H9 (cell line): ENCODE results near the gene TSSC4. TPM values are rescaled to one million over a fixed set of nuclear protein-coding genes. Genes with fewer than 3 reads are reported as not detected.

Experiments used
- DNase-seq: peaks from one replicate; pipeline ENCODE4 v3.0.0-alpha.2; 2017
- H2AFZ ChIP-seq: one replicate; pipeline ENCODE4 v1.6.1; 2013; ENCODE audit warnings: mild to moderate bottlenecking, low read length, control low read depth, moderate library complexity
- H2AK5ac ChIP-seq: 2 replicates; pipeline ENCODE4 v1.6.1; 2013; ENCODE audit warnings: low read length, control low read depth, mixed read lengths; ENCODE audit not compliant: insufficient read length
- H2BK120ac ChIP-seq: one replicate; pipeline ENCODE4 v1.6.1; 2013; ENCODE audit warnings: low read depth, mild to moderate bottlenecking, low read length, control low read depth, inconsistent platforms; ENCODE audit not compliant: poor library complexity, severe bottlenecking
- H2BK12ac ChIP-seq: 2 replicates; pipeline ENCODE4 v1.6.1; 2013; ENCODE audit warnings: low read length, control low read depth, mixed read lengths, low read depth; ENCODE audit not compliant: insufficient read length
- H2BK15ac ChIP-seq: 2 replicates; pipeline ENCODE4 v1.6.1; 2013; ENCODE audit warnings: low read depth, low read length, control low read depth
- H2BK20ac ChIP-seq: one replicate; pipeline ENCODE4 v1.6.1; 2013; ENCODE audit warnings: low read depth, mild to moderate bottlenecking, low read length, control low read depth, inconsistent platforms; ENCODE audit not compliant: poor library complexity, severe bottlenecking
- H2BK5ac ChIP-seq: 2 replicates; pipeline ENCODE4 v1.6.1; 2013; ENCODE audit warnings: low read length, control low read depth, mixed read lengths; ENCODE audit not compliant: insufficient read length
- H3K14ac ChIP-seq: 2 replicates; pipeline ENCODE4 v1.6.1; 2013; ENCODE audit warnings: low read length, control low read depth; ENCODE audit not compliant: insufficient read depth
- H3K18ac ChIP-seq: 2 replicates; pipeline ENCODE4 v1.6.1; 2013; ENCODE audit warnings: low read depth, mild to moderate bottlenecking, mixed read lengths, low read length, control low read depth; ENCODE audit not compliant: insufficient read length
- H3K23ac ChIP-seq: 2 replicates; pipeline ENCODE4 v1.6.1; 2013; ENCODE audit warnings: low read length, control low read depth, mixed read lengths, low read depth; ENCODE audit not compliant: insufficient read length
- H3K23me2 ChIP-seq: 2 replicates; pipeline ENCODE4 v1.6.1; 2013; ENCODE audit warnings: low read depth, mild to moderate bottlenecking, mixed read lengths, low read length, control low read depth; ENCODE audit not compliant: insufficient read length, poor library complexity, severe bottlenecking
- H3K27ac ChIP-seq: 2 replicates; pipeline ENCODE4 v1.5.1; 2013; ENCODE audit warnings: low read length, control low read depth, mixed read lengths, low read depth; ENCODE audit not compliant: insufficient read length
- H3K27me3 ChIP-seq: 2 replicates; pipeline ENCODE4 v1.6.1; 2013; ENCODE audit warnings: low read length, control low read depth, inconsistent platforms; ENCODE audit not compliant: insufficient read depth
- H3K4ac ChIP-seq: 2 replicates; pipeline ENCODE4 v1.6.1; 2013; ENCODE audit warnings: low read depth, mild to moderate bottlenecking, control low read depth, inconsistent platforms, low read length, moderate library complexity
- H3K4me1 ChIP-seq: 2 replicates; pipeline ENCODE4 v1.6.1; 2013; ENCODE audit warnings: low read length, control low read depth, inconsistent platforms; ENCODE audit not compliant: insufficient read depth
- H3K4me2 ChIP-seq: 2 replicates; pipeline ENCODE4 v1.6.1; 2013; ENCODE audit warnings: low read length, control low read depth, mixed read lengths; ENCODE audit not compliant: insufficient read length, insufficient read depth
- H3K56ac ChIP-seq: 2 replicates; pipeline ENCODE4 v1.6.1; 2013; ENCODE audit warnings: low read depth, mild to moderate bottlenecking, mixed read lengths, low read length, control low read depth; ENCODE audit not compliant: insufficient read length
- H3K79me1 ChIP-seq: 2 replicates; pipeline ENCODE4 v1.6.1; 2013; ENCODE audit warnings: low read depth, mild to moderate bottlenecking, moderate library complexity, low read length, control low read depth, inconsistent platforms; ENCODE audit not compliant: insufficient read depth, poor library complexity, severe bottlenecking
- H3K79me2 ChIP-seq: 2 replicates; pipeline ENCODE4 v1.6.1; 2013; ENCODE audit warnings: low read length, control low read depth, inconsistent platforms; ENCODE audit not compliant: insufficient read depth
- H3K9ac ChIP-seq: 2 replicates; pipeline ENCODE4 v1.6.1; 2013; ENCODE audit warnings: low read length, control low read depth, mixed read lengths; ENCODE audit not compliant: insufficient read length; ENCODE audit errors: extremely low read depth
- H3K9me3 ChIP-seq: one replicate; pipeline ENCODE4 v1.6.1; 2013; ENCODE audit warnings: low read depth, low read length, inconsistent platforms; ENCODE audit not compliant: control insufficient read depth
- H3T11ph ChIP-seq: one replicate; pipeline ENCODE4 v1.6.1; 2013; ENCODE audit warnings: mild to moderate bottlenecking, low read length, control low read depth, inconsistent platforms
- H4K20me1 ChIP-seq: one replicate; pipeline ENCODE4 v1.6.1; 2013; ENCODE audit not compliant: control insufficient read depth, insufficient read length, insufficient read depth
- H4K5ac ChIP-seq: 2 replicates; pipeline ENCODE4 v1.6.1; 2013; ENCODE audit warnings: low read depth, mild to moderate bottlenecking, mixed read lengths, low read length, control low read depth; ENCODE audit not compliant: insufficient read length
- H4K8ac ChIP-seq: replicated peaks from 2 replicates; pipeline ENCODE4 v1.6.1; 2013; ENCODE audit warnings: low read length, control low read depth, mixed read lengths, low read depth; ENCODE audit not compliant: insufficient read length
- H4K91ac ChIP-seq: 2 replicates; pipeline ENCODE4 v1.6.1; 2013; ENCODE audit warnings: low read depth, mild to moderate bottlenecking, moderate library complexity, mixed read lengths, low read length, control low read depth; ENCODE audit not compliant: insufficient read length
- H3K27ac Mint-ChIP-seq, 3 experiments: 2 replicates in 2 of 3; 3 replicates in 1 of 3; pipeline ENCODE4 v1.8.0; 2020 to 2021; ENCODE audit warnings: mixed read lengths in 3 of 3, mild to moderate bottlenecking in 1 of 3, moderate library complexity in 1 of 3
- H3K27me3 Mint-ChIP-seq: 2 replicates; pipeline ENCODE4 v1.8.0; 2021; ENCODE audit warnings: low read depth, mild to moderate bottlenecking, moderate library complexity, mixed read lengths
- H3K36me3 Mint-ChIP-seq, 3 experiments: 2 replicates in 2 of 3; 3 replicates in 1 of 3; pipeline ENCODE4 v1.8.0; 2020 to 2021; ENCODE audit warnings: low read depth in 3 of 3, mixed read lengths in 3 of 3; ENCODE audit not compliant: insufficient read depth in 1 of 3
- H3K4me1 Mint-ChIP-seq, 2 experiments: 2 replicates each; pipeline ENCODE4 v1.8.0; 2020; ENCODE audit warnings: mixed read lengths in 2 of 2
- H3K4me3 Mint-ChIP-seq, 2 experiments: 2 replicates in 1 of 2; 3 replicates in 1 of 2; pipeline ENCODE4 v1.8.0; 2020 to 2021; ENCODE audit warnings: mild to moderate bottlenecking in 2 of 2, mixed read lengths in 2 of 2, moderate library complexity in 1 of 2
- H3K9me3 Mint-ChIP-seq, 2 experiments: 2 replicates in 1 of 2; 3 replicates in 1 of 2; pipeline ENCODE4 v1.8.0; 2020; ENCODE audit warnings: mild to moderate bottlenecking in 2 of 2, mixed read lengths in 2 of 2, moderate library complexity in 1 of 2
- WGBS: extraction: QIAGEN DNeasy Blood & Tissue Kit; methylation state at CpG from one replicate; pipeline ENCODE4 v1.1.7; 2013; ENCODE audit warnings: missing lambda C conversion rate, low lambda C conversion rate, mixed read lengths; ENCODE audit not compliant: insufficient read length; ENCODE audit errors: extremely low coverage; 5-methylcytosine and 5-hydroxymethylcytosine counted together
- total RNA-seq: library from RNA; stranded (reverse); gene quantifications from 2 replicates; pipeline ENCODE4 v1.2.1, GENCODE V29; 2021
- TF ChIP-seq, protein P1 (sequence below): fragments of 200-600 bp; sonication (generic); conservative IDR thresholded peaks from 3 replicates; pipeline ENCODE4 v1.8.0; 2021; ENCODE audit warnings: antibody characterized with exemption, mild to moderate bottlenecking

TSSC4 gene
- total RNA-seq, 1 experiment from 2014 or later: 51.0 TPM

DNA sequence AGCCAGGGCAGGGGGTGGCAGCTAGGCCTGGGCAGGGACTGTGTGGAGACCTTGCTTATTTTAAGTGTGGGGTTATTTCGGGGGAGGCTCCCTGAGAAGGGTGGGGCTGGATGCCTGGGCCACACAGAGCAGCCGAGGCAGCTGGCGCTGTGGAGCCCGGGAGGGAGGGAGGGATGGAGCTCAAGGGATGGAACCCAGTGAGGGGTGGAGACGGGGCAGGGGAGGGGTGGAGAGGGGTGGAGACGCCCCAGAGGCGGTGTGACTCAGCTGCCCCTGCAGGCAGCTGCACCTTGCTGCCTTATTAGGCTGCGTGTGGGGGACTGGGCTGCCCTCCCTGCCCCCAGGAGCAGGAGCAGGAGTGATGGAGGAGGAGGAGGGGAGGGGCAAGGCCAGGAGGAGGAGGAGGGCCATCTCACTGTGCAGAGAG is 9.8 kb upstream of the TSSC4 start:
- H3K23me2 ChIP-seq: no peaks in the 10 kb centered on the region
- Mint-ChIP-seq H3K36me3 (peaks cover 1 to 10% (median 8%) of the 10 kb centered on the region in 3 experiments; a peak in 6 of 7 replicates), H3K9me3 (no peaks in the 10 kb centered on the region), H3K4me1 (peaks cover 16 to 19% of the 10 kb centered on the region in 2 experiments), H3K27ac (peak overlapping the region in 1 of 3 experiments; percentile 95; a peak in 2 of 7 replicates), H3K27me3 (no peaks in the 10 kb centered on the region), H3K4me3 (no peak overlapping the region)
- H3K27me3 ChIP-seq: no peaks in the 10 kb centered on the region
- no peak overlapping the region for H2BK20ac ChIP-seq
- TF ChIP-seq, protein P1, sequence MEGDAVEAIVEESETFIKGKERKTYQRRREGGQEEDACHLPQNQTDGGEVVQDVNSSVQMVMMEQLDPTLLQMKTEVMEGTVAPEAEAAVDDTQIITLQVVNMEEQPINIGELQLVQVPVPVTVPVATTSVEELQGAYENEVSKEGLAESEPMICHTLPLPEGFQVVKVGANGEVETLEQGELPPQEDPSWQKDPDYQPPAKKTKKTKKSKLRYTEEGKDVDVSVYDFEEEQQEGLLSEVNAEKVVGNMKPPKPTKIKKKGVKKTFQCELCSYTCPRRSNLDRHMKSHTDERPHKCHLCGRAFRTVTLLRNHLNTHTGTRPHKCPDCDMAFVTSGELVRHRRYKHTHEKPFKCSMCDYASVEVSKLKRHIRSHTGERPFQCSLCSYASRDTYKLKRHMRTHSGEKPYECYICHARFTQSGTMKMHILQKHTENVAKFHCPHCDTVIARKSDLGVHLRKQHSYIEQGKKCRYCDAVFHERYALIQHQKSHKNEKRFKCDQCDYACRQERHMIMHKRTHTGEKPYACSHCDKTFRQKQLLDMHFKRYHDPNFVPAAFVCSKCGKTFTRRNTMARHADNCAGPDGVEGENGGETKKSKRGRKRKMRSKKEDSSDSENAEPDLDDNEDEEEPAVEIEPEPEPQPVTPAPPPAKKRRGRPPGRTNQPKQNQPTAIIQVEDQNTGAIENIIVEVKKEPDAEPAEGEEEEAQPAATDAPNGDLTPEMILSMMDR: no peak
- no peak overlapping the region for H2BK5ac ChIP-seq
- no peak overlapping the region for H4K5ac ChIP-seq
- H2BK120ac ChIP-seq: no peak overlapping the region
- H3T11ph ChIP-seq: no peak overlapping the region
- H3K14ac ChIP-seq: no peak overlapping the region
- H3K4me1 ChIP-seq: no peaks in the 10 kb centered on the region; the same call in 1 of the 2 replicates
- no CpG with 5 or more reads among the region's 8 CpGs for WGBS
- H2BK15ac ChIP-seq: no peak overlapping the region
- no peak overlapping the region for H3K23ac ChIP-seq
- peaks cover 8% of the 10 kb centered on the region for H4K20me1 ChIP-seq
- H3K56ac ChIP-seq: no peak overlapping the region
- H3K4ac ChIP-seq: no peak overlapping the region
- H4K8ac ChIP-seq: no peak overlapping the region
- no peak overlapping the region for H3K4me2 ChIP-seq
- H4K91ac ChIP-seq: no peak overlapping the region
- no peak overlapping the region for H2BK12ac ChIP-seq
- no peak overlapping the region for H3K9ac ChIP-seq
- H3K79me2 ChIP-seq: peaks cover 17% of the 10 kb centered on the region; the same call in 1 of the 2 replicates
- H3K79me1 ChIP-seq: peaks cover 8% of the 10 kb centered on the region
- no peak overlapping the region for H2AK5ac ChIP-seq
- H3K18ac ChIP-seq: no peak overlapping the region
- H3K27ac ChIP-seq: no peak overlapping the region
- no peaks in the 10 kb centered on the region for H3K9me3 ChIP-seq
- no peak overlapping the region for H2AFZ ChIP-seq
- peak; percentile 68 for DNase-seq
